WTC11 (cell line): ENCODE results near the gene KDM4F. TPM values are rescaled to one million over a fixed set of nuclear protein-coding genes. Genes with fewer than 3 reads are reported as not detected.
A peak's percentile ranks its signal among the peaks of the same experiment; 100 is the strongest.

ENCODE experiments used
- ATAC-seq: fragments of 200-7000 bp; cut with Tn5 transposase; 2 replicates; pipeline ENCODE4 v1.10.0; 2021; ENCODE audit warnings: mild to moderate bottlenecking, moderate library complexity
- CTCF ChIA-PET: fragments of 300-600 bp; sonication (Branson Sonifier 250); formaldehyde crosslinking; loops from one replicate; lab custom pipeline; 2021; ENCODE audit warnings: antibody characterized with exemption; lab: Charles Lee
- POLR2A ChIA-PET: fragments of 350-600 bp; sonication (Branson Sonifier 250); formaldehyde crosslinking; loops from one replicate; lab custom pipeline; 2021; ENCODE audit warnings: antibody characterized with exemption; lab: Charles Lee
- DNase-seq: peaks from one replicate; pipeline ENCODE4 v3.0.0; 2021; ENCODE audit warnings: low spot score
- H3K27ac Mint-ChIP-seq: 2 replicates; pipeline ENCODE4 v1.8.0; 2021; ENCODE audit warnings: mixed read lengths
- H3K27me3 Mint-ChIP-seq: 2 replicates; pipeline ENCODE4 v1.8.0; 2021; ENCODE audit warnings: low read depth, mild to moderate bottlenecking, moderate library complexity, mixed read lengths
- H3K36me3 Mint-ChIP-seq: 2 replicates; pipeline ENCODE4 v1.8.0; 2021; ENCODE audit warnings: mixed read lengths
- H3K4me1 Mint-ChIP-seq: 2 replicates; pipeline ENCODE4 v1.8.0; 2022; ENCODE audit warnings: mixed read lengths
- H3K4me3 Mint-ChIP-seq: 2 replicates; pipeline ENCODE4 v1.8.0; 2021; ENCODE audit warnings: mild to moderate bottlenecking, moderate library complexity, mixed read lengths
- H3K9me3 Mint-ChIP-seq: 2 replicates; pipeline ENCODE4 v1.8.0; 2021; ENCODE audit warnings: mixed read lengths
- AR ChIP-seq: fragments of 250-450 bp; sonication (Bioruptor Pico); IDR thresholded peaks from 2 replicates; pipeline ENCODE4 v1.9.0; 2021; ENCODE audit warnings: mild to moderate bottlenecking
- CREM ChIP-seq: sonication (generic); formaldehyde crosslinking; IDR thresholded peaks from 2 replicates; pipeline ENCODE4 v1.8.1; 2022; ENCODE audit warnings: mild to moderate bottlenecking, missing genetic modification reagents, moderate library complexity
- E2F4 ChIP-seq: sonication (generic); formaldehyde crosslinking; IDR thresholded peaks from 2 replicates; pipeline ENCODE4 v1.8.1; 2022; ENCODE audit warnings: low read depth, mild to moderate bottlenecking, moderate library complexity, missing genetic modification reagents, borderline replicate concordance
- GTF2I ChIP-seq: fragments of 250-450 bp; sonication (Bioruptor Pico); conservative IDR thresholded peaks from 2 replicates; pipeline ENCODE4 v1.4.0; 2021; ENCODE audit warnings: mild to moderate bottlenecking
- NR1H2 ChIP-seq: sonication (generic); formaldehyde crosslinking; IDR thresholded peaks from 2 replicates; pipeline ENCODE4 v1.9.0; 2021; ENCODE audit warnings: mild to moderate bottlenecking, moderate library complexity, missing genetic modification reagents
- SMAD4 ChIP-seq: sonication (generic); formaldehyde crosslinking; IDR thresholded peaks from 2 replicates; pipeline ENCODE4 v1.8.0; 2022; ENCODE audit warnings: mild to moderate bottlenecking, missing genetic modification reagents
- TEAD1 ChIP-seq: sonication (generic); formaldehyde crosslinking; IDR thresholded peaks from 2 replicates; pipeline ENCODE4 v1.8.0; 2022; ENCODE audit warnings: mild to moderate bottlenecking, missing genetic modification reagents
- ZNF121 ChIP-seq: sonication (generic); formaldehyde crosslinking; IDR thresholded peaks from 2 replicates; pipeline ENCODE4 v1.8.0; 2023; ENCODE audit warnings: missing genetic modification reagents
- total RNA-seq: library from RNA; stranded (reverse); gene quantifications from 3 replicates; pipeline ENCODE4 v1.2.3, GENCODE V29; 2021
- TF ChIP-seq, protein P1 (sequence below): sonication (generic); formaldehyde crosslinking; IDR thresholded peaks from 2 replicates; pipeline ENCODE4 v1.8.0; 2022; ENCODE audit warnings: mild to moderate bottlenecking, missing genetic modification reagents
- TF ChIP-seq, protein P2 (sequence below): sonication (generic); formaldehyde crosslinking; IDR thresholded peaks from 2 replicates; pipeline ENCODE4 v1.8.0; 2022; ENCODE audit warnings: missing genetic modification reagents
- TF ChIP-seq, protein P3 (sequence below): sonication (generic); formaldehyde crosslinking; conservative IDR thresholded peaks from 2 replicates; pipeline ENCODE4 v1.8.1; 2023; ENCODE audit warnings: mild to moderate bottlenecking, low read depth, missing genetic modification reagents, moderate library complexity
- TF ChIP-seq, protein P4 (sequence below): fragments of 250-450 bp; sonication (Bioruptor Pico); IDR thresholded peaks from 2 replicates; pipeline ENCODE4 v1.9.0; 2021; ENCODE audit warnings: mild to moderate bottlenecking

Gene KDM4F
- total RNA-seq, 1 experiment from 2014 or later = not detected

- TF ChIP-seq, protein P1, sequence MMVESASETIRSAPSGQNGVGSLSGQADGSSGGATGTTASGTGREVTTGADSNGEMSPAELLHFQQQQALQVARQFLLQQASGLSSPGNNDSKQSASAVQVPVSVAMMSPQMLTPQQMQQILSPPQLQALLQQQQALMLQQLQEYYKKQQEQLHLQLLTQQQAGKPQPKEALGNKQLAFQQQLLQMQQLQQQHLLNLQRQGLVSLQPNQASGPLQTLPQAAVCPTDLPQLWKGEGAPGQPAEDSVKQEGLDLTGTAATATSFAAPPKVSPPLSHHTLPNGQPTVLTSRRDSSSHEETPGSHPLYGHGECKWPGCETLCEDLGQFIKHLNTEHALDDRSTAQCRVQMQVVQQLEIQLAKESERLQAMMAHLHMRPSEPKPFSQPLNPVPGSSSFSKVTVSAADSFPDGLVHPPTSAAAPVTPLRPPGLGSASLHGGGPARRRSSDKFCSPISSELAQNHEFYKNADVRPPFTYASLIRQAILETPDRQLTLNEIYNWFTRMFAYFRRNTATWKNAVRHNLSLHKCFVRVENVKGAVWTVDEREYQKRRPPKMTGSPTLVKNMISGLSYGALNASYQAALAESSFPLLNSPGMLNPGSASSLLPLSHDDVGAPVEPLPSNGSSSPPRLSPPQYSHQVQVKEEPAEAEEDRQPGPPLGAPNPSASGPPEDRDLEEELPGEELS (CRISPR knock-in tag) = peak; percentile 44; the same call in 1 of the 2 replicates
- peak; percentile 25; the same call in 1 of the 2 replicates for TF ChIP-seq E2F4 (CRISPR knock-in tag)
These were observed 18.0 kb downstream of the KDM4F start (continued) for GRCh38 chr11:95067039-95067840.

DNA sequence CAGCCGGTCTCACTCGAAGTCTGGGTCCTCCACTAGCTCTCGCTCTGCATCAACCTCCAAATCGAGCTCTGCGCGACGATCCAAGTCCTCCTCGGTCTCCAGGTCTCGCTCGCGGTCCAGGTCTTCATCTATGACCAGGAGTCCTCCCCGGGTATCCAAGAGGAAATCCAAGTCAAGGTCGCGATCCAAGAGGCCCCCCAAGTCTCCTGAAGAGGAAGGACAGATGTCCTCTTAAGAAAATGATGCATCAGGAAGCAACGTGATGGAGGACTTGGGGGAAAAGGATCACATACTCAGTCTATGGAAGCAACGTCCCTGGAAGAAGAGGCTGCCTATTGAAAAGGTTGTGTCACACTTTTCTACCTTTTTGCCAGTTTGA is 18.6 kb downstream of the KDM4F start:
- TF ChIP-seq SMAD4 (CRISPR knock-in tag) = no peak
- no peak for TF ChIP-seq E2F4 (CRISPR knock-in tag)
- TF ChIP-seq, protein P1 (CRISPR knock-in tag) = 0 out of 2 replicates have a peak, but pooled peaks have one; percentile 13
- no peak for TF ChIP-seq GTF2I (CRISPR knock-in tag)
- TF ChIP-seq, protein P2, sequence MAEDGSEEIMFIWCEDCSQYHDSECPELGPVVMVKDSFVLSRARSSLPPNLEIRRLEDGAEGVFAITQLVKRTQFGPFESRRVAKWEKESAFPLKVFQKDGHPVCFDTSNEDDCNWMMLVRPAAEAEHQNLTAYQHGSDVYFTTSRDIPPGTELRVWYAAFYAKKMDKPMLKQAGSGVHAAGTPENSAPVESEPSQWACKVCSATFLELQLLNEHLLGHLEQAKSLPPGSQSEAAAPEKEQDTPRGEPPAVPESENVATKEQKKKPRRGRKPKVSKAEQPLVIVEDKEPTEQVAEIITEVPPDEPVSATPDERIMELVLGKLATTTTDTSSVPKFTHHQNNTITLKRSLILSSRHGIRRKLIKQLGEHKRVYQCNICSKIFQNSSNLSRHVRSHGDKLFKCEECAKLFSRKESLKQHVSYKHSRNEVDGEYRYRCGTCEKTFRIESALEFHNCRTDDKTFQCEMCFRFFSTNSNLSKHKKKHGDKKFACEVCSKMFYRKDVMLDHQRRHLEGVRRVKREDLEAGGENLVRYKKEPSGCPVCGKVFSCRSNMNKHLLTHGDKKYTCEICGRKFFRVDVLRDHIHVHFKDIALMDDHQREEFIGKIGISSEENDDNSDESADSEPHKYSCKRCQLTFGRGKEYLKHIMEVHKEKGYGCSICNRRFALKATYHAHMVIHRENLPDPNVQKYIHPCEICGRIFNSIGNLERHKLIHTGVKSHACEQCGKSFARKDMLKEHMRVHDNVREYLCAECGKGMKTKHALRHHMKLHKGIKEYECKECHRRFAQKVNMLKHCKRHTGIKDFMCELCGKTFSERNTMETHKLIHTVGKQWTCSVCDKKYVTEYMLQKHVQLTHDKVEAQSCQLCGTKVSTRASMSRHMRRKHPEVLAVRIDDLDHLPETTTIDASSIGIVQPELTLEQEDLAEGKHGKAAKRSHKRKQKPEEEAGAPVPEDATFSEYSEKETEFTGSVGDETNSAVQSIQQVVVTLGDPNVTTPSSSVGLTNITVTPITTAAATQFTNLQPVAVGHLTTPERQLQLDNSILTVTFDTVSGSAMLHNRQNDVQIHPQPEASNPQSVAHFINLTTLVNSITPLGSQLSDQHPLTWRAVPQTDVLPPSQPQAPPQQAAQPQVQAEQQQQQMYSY (CRISPR knock-in tag) = 0 out of 2 replicates have a peak, but pooled peaks have one; percentile 6
- TF ChIP-seq NR1H2 (CRISPR knock-in tag) = no peak
- TF ChIP-seq CREM (CRISPR knock-in tag) = no peak
- TF ChIP-seq TEAD1 (CRISPR knock-in tag) = 0 out of 2 replicates have a peak, but pooled peaks have one; percentile 6
- no peaks in the 10 kb centered on the region for H3K9me3 Mint-ChIP-seq
- no peaks in the 10 kb centered on the region; the same call in 1 of the 2 replicates for H3K27me3 Mint-ChIP-seq
- H3K27ac Mint-ChIP-seq = peak overlapping the region; percentile 80
- ATAC-seq = no peak
- CTCF ChIA-PET = interaction anchor here (0.7 to 5.1 kb wide), 12 partner anchors 22 to 722 kb away, joined by 3 to 89 read pairs (median 5); partner anchors contain the start of genes CWC15, ENDOD1, FAM76B and KDM4D
- peaks cover 17% of the 10 kb centered on the region for H3K4me1 Mint-ChIP-seq
- DNase-seq = no peak
- no peaks in the 10 kb centered on the region for H3K36me3 Mint-ChIP-seq
- peak overlapping the region; percentile 86 for H3K4me3 Mint-ChIP-seq
- POLR2A ChIA-PET = interaction anchor here (0.6 to 2.9 kb wide), 8 partner anchors 13 to 1229 kb away, joined by 4 to 19 read pairs (median 7); partner anchors contain the start of genes CWC15, ENDOD1, FAM76B and KDM4D

DNA sequence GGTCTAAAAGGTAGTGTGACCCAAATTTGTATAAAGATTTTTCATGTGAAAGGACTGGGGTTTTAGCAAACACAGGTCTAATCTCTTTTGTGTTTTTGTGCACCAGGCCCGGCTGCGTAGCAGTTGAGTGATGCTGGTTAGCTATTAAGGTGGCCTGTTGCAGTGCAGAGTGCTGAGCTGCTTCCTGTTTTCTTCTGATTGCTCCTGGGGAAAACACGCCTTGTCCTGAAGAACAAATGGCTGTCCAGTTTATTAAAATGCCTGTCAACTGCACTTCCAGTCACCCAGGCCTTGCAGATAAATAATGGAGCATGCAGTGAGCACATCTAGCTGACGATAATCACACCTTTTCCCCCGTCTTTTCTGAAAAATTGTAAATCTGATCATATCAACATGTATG is 19.3 kb downstream of the KDM4F start:
- DNase-seq = no peak
- POLR2A ChIA-PET = interaction anchor here (0.5 to 2.9 kb wide), 3 partner anchors 21 to 86 kb away, joined by 5 to 19 read pairs (median 8); partner anchors contain the start of gene ENDOD1
- CTCF ChIA-PET = interaction anchor here (0.7 to 5.1 kb wide), 7 partner anchors 21 to 722 kb away, joined by 3 to 89 read pairs (median 5); partner anchors contain the start of genes CEP57 and ENDOD1
- TF ChIP-seq, protein P3, sequence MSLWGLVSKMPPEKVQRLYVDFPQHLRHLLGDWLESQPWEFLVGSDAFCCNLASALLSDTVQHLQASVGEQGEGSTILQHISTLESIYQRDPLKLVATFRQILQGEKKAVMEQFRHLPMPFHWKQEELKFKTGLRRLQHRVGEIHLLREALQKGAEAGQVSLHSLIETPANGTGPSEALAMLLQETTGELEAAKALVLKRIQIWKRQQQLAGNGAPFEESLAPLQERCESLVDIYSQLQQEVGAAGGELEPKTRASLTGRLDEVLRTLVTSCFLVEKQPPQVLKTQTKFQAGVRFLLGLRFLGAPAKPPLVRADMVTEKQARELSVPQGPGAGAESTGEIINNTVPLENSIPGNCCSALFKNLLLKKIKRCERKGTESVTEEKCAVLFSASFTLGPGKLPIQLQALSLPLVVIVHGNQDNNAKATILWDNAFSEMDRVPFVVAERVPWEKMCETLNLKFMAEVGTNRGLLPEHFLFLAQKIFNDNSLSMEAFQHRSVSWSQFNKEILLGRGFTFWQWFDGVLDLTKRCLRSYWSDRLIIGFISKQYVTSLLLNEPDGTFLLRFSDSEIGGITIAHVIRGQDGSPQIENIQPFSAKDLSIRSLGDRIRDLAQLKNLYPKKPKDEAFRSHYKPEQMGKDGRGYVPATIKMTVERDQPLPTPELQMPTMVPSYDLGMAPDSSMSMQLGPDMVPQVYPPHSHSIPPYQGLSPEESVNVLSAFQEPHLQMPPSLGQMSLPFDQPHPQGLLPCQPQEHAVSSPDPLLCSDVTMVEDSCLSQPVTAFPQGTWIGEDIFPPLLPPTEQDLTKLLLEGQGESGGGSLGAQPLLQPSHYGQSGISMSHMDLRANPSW (CRISPR knock-in tag) = no peak
- no peak for TF ChIP-seq ZNF121 (CRISPR knock-in tag)
- TF ChIP-seq, protein P4, sequence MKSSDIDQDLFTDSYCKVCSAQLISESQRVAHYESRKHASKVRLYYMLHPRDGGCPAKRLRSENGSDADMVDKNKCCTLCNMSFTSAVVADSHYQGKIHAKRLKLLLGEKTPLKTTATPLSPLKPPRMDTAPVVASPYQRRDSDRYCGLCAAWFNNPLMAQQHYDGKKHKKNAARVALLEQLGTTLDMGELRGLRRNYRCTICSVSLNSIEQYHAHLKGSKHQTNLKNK (CRISPR knock-in tag) = no peak
- TF ChIP-seq AR (CRISPR knock-in tag) = no peak

More for the DNA sequence above, 19.3 kb downstream of the KDM4F start:
- ATAC-seq = 0 out of 2 replicates have a peak, but pooled peaks have one; percentile 5
- Mint-ChIP-seq H3K9me3 (no peaks in the 10 kb centered on the region), H3K4me3 (peak overlapping the region; percentile 86), H3K4me1 (peaks cover 17% of the 10 kb centered on the region), H3K27me3 (no peaks in the 10 kb centered on the region; the same call in 1 of the 2 replicates), H3K27ac (peak overlapping the region; percentile 20; the same call in 1 of the 2 replicates), H3K36me3 (no peaks in the 10 kb centered on the region)
